H9 (cell line): ENCODE results near the gene BRD1. TPM values are rescaled to one million over a fixed set of nuclear protein-coding genes. Genes with fewer than 3 reads are reported as not detected.

Experiments used
- DNase-seq: peaks from one replicate; pipeline ENCODE4 v3.0.0-alpha.2; 2017
- H2AFZ ChIP-seq: one replicate; pipeline ENCODE4 v1.6.1; 2013; ENCODE audit warnings: mild to moderate bottlenecking, low read length, control low read depth, moderate library complexity
- H2AK5ac ChIP-seq: 2 replicates; pipeline ENCODE4 v1.6.1; 2013; ENCODE audit warnings: low read length, control low read depth, mixed read lengths; ENCODE audit not compliant: insufficient read length
- H2BK120ac ChIP-seq: one replicate; pipeline ENCODE4 v1.6.1; 2013; ENCODE audit warnings: low read depth, mild to moderate bottlenecking, low read length, control low read depth, inconsistent platforms; ENCODE audit not compliant: poor library complexity, severe bottlenecking
- H2BK12ac ChIP-seq: 2 replicates; pipeline ENCODE4 v1.6.1; 2013; ENCODE audit warnings: low read length, control low read depth, mixed read lengths, low read depth; ENCODE audit not compliant: insufficient read length
- H2BK15ac ChIP-seq: 2 replicates; pipeline ENCODE4 v1.6.1; 2013; ENCODE audit warnings: low read depth, low read length, control low read depth
- H2BK20ac ChIP-seq: one replicate; pipeline ENCODE4 v1.6.1; 2013; ENCODE audit warnings: low read depth, mild to moderate bottlenecking, low read length, control low read depth, inconsistent platforms; ENCODE audit not compliant: poor library complexity, severe bottlenecking
- H2BK5ac ChIP-seq: 2 replicates; pipeline ENCODE4 v1.6.1; 2013; ENCODE audit warnings: low read length, control low read depth, mixed read lengths; ENCODE audit not compliant: insufficient read length
- H3K14ac ChIP-seq: 2 replicates; pipeline ENCODE4 v1.6.1; 2013; ENCODE audit warnings: low read length, control low read depth; ENCODE audit not compliant: insufficient read depth
- H3K18ac ChIP-seq: 2 replicates; pipeline ENCODE4 v1.6.1; 2013; ENCODE audit warnings: low read depth, mild to moderate bottlenecking, mixed read lengths, low read length, control low read depth; ENCODE audit not compliant: insufficient read length
- H3K23ac ChIP-seq: 2 replicates; pipeline ENCODE4 v1.6.1; 2013; ENCODE audit warnings: low read length, control low read depth, mixed read lengths, low read depth; ENCODE audit not compliant: insufficient read length
- H3K23me2 ChIP-seq: 2 replicates; pipeline ENCODE4 v1.6.1; 2013; ENCODE audit warnings: low read depth, mild to moderate bottlenecking, mixed read lengths, low read length, control low read depth; ENCODE audit not compliant: insufficient read length, poor library complexity, severe bottlenecking
- H3K27ac ChIP-seq: 2 replicates; pipeline ENCODE4 v1.5.1; 2013; ENCODE audit warnings: low read length, control low read depth, mixed read lengths, low read depth; ENCODE audit not compliant: insufficient read length
- H3K27me3 ChIP-seq: 2 replicates; pipeline ENCODE4 v1.6.1; 2013; ENCODE audit warnings: low read length, control low read depth, inconsistent platforms; ENCODE audit not compliant: insufficient read depth
- H3K4ac ChIP-seq: 2 replicates; pipeline ENCODE4 v1.6.1; 2013; ENCODE audit warnings: low read depth, mild to moderate bottlenecking, control low read depth, inconsistent platforms, low read length, moderate library complexity
- H3K4me1 ChIP-seq: 2 replicates; pipeline ENCODE4 v1.6.1; 2013; ENCODE audit warnings: low read length, control low read depth, inconsistent platforms; ENCODE audit not compliant: insufficient read depth
- H3K4me2 ChIP-seq: 2 replicates; pipeline ENCODE4 v1.6.1; 2013; ENCODE audit warnings: low read length, control low read depth, mixed read lengths; ENCODE audit not compliant: insufficient read length, insufficient read depth
- H3K56ac ChIP-seq: 2 replicates; pipeline ENCODE4 v1.6.1; 2013; ENCODE audit warnings: low read depth, mild to moderate bottlenecking, mixed read lengths, low read length, control low read depth; ENCODE audit not compliant: insufficient read length
- H3K79me1 ChIP-seq: 2 replicates; pipeline ENCODE4 v1.6.1; 2013; ENCODE audit warnings: low read depth, mild to moderate bottlenecking, moderate library complexity, low read length, control low read depth, inconsistent platforms; ENCODE audit not compliant: insufficient read depth, poor library complexity, severe bottlenecking
- H3K79me2 ChIP-seq: 2 replicates; pipeline ENCODE4 v1.6.1; 2013; ENCODE audit warnings: low read length, control low read depth, inconsistent platforms; ENCODE audit not compliant: insufficient read depth
- H3K9ac ChIP-seq: 2 replicates; pipeline ENCODE4 v1.6.1; 2013; ENCODE audit warnings: low read length, control low read depth, mixed read lengths; ENCODE audit not compliant: insufficient read length; ENCODE audit errors: extremely low read depth
- H3K9me3 ChIP-seq: one replicate; pipeline ENCODE4 v1.6.1; 2013; ENCODE audit warnings: low read depth, low read length, inconsistent platforms; ENCODE audit not compliant: control insufficient read depth
- H3T11ph ChIP-seq: one replicate; pipeline ENCODE4 v1.6.1; 2013; ENCODE audit warnings: mild to moderate bottlenecking, low read length, control low read depth, inconsistent platforms
- H4K20me1 ChIP-seq: one replicate; pipeline ENCODE4 v1.6.1; 2013; ENCODE audit not compliant: control insufficient read depth, insufficient read length, insufficient read depth
- H4K5ac ChIP-seq: 2 replicates; pipeline ENCODE4 v1.6.1; 2013; ENCODE audit warnings: low read depth, mild to moderate bottlenecking, mixed read lengths, low read length, control low read depth; ENCODE audit not compliant: insufficient read length
- H4K8ac ChIP-seq: replicated peaks from 2 replicates; pipeline ENCODE4 v1.6.1; 2013; ENCODE audit warnings: low read length, control low read depth, mixed read lengths, low read depth; ENCODE audit not compliant: insufficient read length
- H4K91ac ChIP-seq: 2 replicates; pipeline ENCODE4 v1.6.1; 2013; ENCODE audit warnings: low read depth, mild to moderate bottlenecking, moderate library complexity, mixed read lengths, low read length, control low read depth; ENCODE audit not compliant: insufficient read length
- H3K27ac Mint-ChIP-seq, 3 experiments: 2 replicates in 2 of 3; 3 replicates in 1 of 3; pipeline ENCODE4 v1.8.0; 2020 to 2021; ENCODE audit warnings: mixed read lengths in 3 of 3, mild to moderate bottlenecking in 1 of 3, moderate library complexity in 1 of 3
- H3K27me3 Mint-ChIP-seq: 2 replicates; pipeline ENCODE4 v1.8.0; 2021; ENCODE audit warnings: low read depth, mild to moderate bottlenecking, moderate library complexity, mixed read lengths
- H3K36me3 Mint-ChIP-seq, 3 experiments: 2 replicates in 2 of 3; 3 replicates in 1 of 3; pipeline ENCODE4 v1.8.0; 2020 to 2021; ENCODE audit warnings: low read depth in 3 of 3, mixed read lengths in 3 of 3; ENCODE audit not compliant: insufficient read depth in 1 of 3
- H3K4me1 Mint-ChIP-seq, 2 experiments: 2 replicates each; pipeline ENCODE4 v1.8.0; 2020; ENCODE audit warnings: mixed read lengths in 2 of 2
- H3K4me3 Mint-ChIP-seq, 2 experiments: 2 replicates in 1 of 2; 3 replicates in 1 of 2; pipeline ENCODE4 v1.8.0; 2020 to 2021; ENCODE audit warnings: mild to moderate bottlenecking in 2 of 2, mixed read lengths in 2 of 2, moderate library complexity in 1 of 2
- H3K9me3 Mint-ChIP-seq, 2 experiments: 2 replicates in 1 of 2; 3 replicates in 1 of 2; pipeline ENCODE4 v1.8.0; 2020; ENCODE audit warnings: mild to moderate bottlenecking in 2 of 2, mixed read lengths in 2 of 2, moderate library complexity in 1 of 2
- WGBS: extraction: QIAGEN DNeasy Blood & Tissue Kit; methylation state at CpG from one replicate; pipeline ENCODE4 v1.1.7; 2013; ENCODE audit warnings: missing lambda C conversion rate, low lambda C conversion rate, mixed read lengths; ENCODE audit not compliant: insufficient read length; ENCODE audit errors: extremely low coverage; 5-methylcytosine and 5-hydroxymethylcytosine counted together
- total RNA-seq: library from RNA; stranded (reverse); gene quantifications from 2 replicates; pipeline ENCODE4 v1.2.1, GENCODE V29; 2021
- TF ChIP-seq, protein P1 (sequence below): fragments of 200-600 bp; sonication (generic); conservative IDR thresholded peaks from 3 replicates; pipeline ENCODE4 v1.8.0; 2021; ENCODE audit warnings: antibody characterized with exemption, mild to moderate bottlenecking

Gene BRD1
- total RNA-seq, 1 experiment from 2014 or later, result 51.3 TPM

DNA sequence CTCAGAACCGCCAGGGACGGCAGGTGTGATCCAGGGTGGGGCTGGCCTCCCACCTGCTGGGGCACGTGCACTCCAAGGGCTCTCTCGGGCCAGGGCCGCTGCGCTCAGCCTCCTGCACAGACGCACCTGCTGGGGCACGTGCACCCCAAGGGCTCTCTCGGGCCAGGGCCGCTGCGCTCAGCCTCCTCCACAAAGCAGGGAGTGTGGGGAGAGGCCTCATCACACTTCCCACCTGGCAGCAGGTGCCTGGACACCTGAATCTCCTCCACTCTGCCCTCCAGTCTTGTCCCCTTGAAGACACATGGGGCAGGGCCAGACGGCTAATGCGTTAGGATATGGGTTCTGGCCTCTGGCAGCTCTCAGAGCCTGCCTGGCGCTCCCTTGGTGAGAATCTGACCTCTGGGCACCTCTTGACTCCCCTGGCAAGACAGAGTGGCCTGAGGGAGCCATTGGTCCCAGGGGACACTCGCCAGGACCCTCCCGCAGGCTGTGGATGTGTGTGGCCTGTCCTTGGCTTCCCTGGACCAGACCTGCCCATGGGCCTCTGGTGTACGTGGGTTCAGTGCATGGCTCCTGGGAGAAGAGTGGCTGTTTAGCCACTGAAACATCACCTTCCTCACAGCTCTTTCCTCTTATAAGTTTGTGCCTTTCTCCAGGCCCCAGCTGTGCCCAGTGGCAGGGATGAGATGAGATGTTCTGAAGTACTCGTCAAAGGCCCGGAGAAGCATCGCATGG is 73.5 kb downstream of the BRD1 start:
- Histone ChIP-seq H4K20me1 (peaks cover 3% of the 10 kb centered on the region), H3K9me3 (no peaks in the 10 kb centered on the region), H3K79me2 (no peaks in the 10 kb centered on the region), H3K4me1 (peaks cover 2% of the 10 kb centered on the region; the same call in 1 of the 2 replicates), H3K9ac (no peak overlapping the region), H2BK120ac (no peak overlapping the region), H3K27me3 (no peaks in the 10 kb centered on the region), H2BK20ac (no peak overlapping the region), H2BK12ac (no peak overlapping the region), H4K8ac (no peak overlapping the region), H3K23ac (no peak overlapping the region), H3K23me2 (no peaks in the 10 kb centered on the region), H3K18ac (no peak overlapping the region), H2BK5ac (no peak overlapping the region), H3K79me1 (no peaks in the 10 kb centered on the region), H3K27ac (no peak overlapping the region), H3K4ac (no peak overlapping the region), H4K91ac (no peak overlapping the region), H3K56ac (no peak overlapping the region), H2AK5ac (no peak overlapping the region), H3K14ac (no peak overlapping the region), H3T11ph (no peak overlapping the region), H4K5ac (no peak overlapping the region), H2AFZ (no peak overlapping the region), H2BK15ac (no peak overlapping the region), H3K4me2 (no peak overlapping the region)
- DNase-seq, result peak; percentile 22
- Mint-ChIP-seq H3K9me3 (peaks cover 2 to 13% of the 10 kb centered on the region in 2 experiments; a peak in 4 of 5 replicates), H3K4me3 (no peak overlapping the region), H3K36me3 (no peaks in the 10 kb centered on the region; a peak in 2 of 7 replicates), H3K4me1 (peaks cover 0 to 9% of the 10 kb centered on the region in 2 experiments; a peak in 2 of 4 replicates), H3K27ac (no peak overlapping the region), H3K27me3 (peaks cover 5% of the 10 kb centered on the region; the same call in 1 of the 2 replicates)
- WGBS, result no CpG with 5 or more reads among the region's 20 CpGs
- TF ChIP-seq, protein P1, sequence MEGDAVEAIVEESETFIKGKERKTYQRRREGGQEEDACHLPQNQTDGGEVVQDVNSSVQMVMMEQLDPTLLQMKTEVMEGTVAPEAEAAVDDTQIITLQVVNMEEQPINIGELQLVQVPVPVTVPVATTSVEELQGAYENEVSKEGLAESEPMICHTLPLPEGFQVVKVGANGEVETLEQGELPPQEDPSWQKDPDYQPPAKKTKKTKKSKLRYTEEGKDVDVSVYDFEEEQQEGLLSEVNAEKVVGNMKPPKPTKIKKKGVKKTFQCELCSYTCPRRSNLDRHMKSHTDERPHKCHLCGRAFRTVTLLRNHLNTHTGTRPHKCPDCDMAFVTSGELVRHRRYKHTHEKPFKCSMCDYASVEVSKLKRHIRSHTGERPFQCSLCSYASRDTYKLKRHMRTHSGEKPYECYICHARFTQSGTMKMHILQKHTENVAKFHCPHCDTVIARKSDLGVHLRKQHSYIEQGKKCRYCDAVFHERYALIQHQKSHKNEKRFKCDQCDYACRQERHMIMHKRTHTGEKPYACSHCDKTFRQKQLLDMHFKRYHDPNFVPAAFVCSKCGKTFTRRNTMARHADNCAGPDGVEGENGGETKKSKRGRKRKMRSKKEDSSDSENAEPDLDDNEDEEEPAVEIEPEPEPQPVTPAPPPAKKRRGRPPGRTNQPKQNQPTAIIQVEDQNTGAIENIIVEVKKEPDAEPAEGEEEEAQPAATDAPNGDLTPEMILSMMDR, result no peak
